HFF-Myc (cell line): ENCODE measurements around the gene PRDM16.

ENCODE experiments used
- DNase-seq: peaks from one replicate; pipeline ENCODE4 v3.0.0-alpha.2; 2011; ENCODE audit warnings: low read depth; ENCODE audit errors: extremely low read depth
- H3K4me3 ChIP-seq: replicated peaks from 2 replicates; pipeline ENCODE4 v1.5.1; 2011; ENCODE audit warnings: low read depth, mild to moderate bottlenecking, control low read depth, low read length
- TF ChIP-seq, protein P1 (sequence below): IDR thresholded peaks from 2 replicates; pipeline ENCODE4 v1.5.1; 2012; ENCODE audit warnings: mild to moderate bottlenecking, low read depth, low read length, control low read depth; ENCODE audit errors: missing control alignments

PRDM16 gene

GRCh38 chr1:3383679-3384078 is 314.7 kb downstream of the PRDM16 start:
- H3K4me3 ChIP-seq = no peak overlapping the region
- TF ChIP-seq, protein P1, sequence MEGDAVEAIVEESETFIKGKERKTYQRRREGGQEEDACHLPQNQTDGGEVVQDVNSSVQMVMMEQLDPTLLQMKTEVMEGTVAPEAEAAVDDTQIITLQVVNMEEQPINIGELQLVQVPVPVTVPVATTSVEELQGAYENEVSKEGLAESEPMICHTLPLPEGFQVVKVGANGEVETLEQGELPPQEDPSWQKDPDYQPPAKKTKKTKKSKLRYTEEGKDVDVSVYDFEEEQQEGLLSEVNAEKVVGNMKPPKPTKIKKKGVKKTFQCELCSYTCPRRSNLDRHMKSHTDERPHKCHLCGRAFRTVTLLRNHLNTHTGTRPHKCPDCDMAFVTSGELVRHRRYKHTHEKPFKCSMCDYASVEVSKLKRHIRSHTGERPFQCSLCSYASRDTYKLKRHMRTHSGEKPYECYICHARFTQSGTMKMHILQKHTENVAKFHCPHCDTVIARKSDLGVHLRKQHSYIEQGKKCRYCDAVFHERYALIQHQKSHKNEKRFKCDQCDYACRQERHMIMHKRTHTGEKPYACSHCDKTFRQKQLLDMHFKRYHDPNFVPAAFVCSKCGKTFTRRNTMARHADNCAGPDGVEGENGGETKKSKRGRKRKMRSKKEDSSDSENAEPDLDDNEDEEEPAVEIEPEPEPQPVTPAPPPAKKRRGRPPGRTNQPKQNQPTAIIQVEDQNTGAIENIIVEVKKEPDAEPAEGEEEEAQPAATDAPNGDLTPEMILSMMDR = no peak
- no peak for DNase-seq

DNA sequence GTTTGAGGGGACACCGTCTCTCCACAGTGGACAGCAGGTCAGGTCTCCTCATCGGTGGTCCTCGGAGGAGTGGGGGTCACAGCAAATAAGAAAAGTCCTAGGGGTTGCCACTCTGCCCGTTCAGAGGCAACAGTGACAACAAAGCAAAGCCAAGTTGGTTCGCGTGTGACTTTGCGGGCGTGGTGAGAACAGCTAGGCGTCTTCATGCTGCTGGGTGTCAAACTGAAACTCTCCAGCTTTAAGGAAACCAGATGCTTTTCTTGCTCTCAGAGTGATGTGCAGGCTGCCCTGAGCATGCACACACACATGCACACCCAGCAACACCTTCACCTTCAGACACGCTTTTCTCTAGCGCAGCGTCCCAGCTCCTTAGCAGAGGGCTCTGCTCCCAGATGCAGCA is 315.4 kb downstream of the PRDM16 start:
- TF ChIP-seq, protein P1 = no peak
- no peak for DNase-seq
- H3K4me3 ChIP-seq = no peak overlapping the region

GRCh38 chr1:3386205-3387002 is 317.4 kb downstream of the PRDM16 start:
- TF ChIP-seq, protein P1 = no peak
- no peak overlapping the region for H3K4me3 ChIP-seq
- no peak for DNase-seq

DNA sequence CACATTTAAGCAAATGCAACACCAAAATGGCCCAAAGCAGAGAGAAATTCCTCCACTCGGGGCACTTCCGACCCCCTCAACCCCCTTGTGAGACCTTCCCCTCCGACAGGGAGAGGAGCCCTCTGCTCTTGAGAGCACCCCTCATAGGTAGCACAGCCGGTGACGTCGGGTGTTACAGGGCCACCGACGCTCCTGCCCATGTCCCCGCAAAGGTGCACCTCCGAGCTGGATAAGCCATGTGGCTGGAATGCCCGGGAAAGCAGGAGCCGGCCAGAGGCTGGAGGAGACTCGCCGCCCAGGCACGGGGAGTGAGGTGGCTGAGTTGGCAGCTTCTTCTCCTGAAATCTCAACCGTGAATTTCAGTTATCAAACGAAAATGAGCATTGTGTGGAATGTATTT is 318.4 kb downstream of the PRDM16 start:
- H3K4me3 ChIP-seq = no peak overlapping the region
- TF ChIP-seq, protein P1 = no peak
- no peak for DNase-seq

GRCh38 chr1:3389093-3389833 is 320.3 kb downstream of the PRDM16 start:
- TF ChIP-seq, protein P1 = no peak
- no peak overlapping the region for H3K4me3 ChIP-seq
- DNase-seq = no peak

GRCh38 chr1:3390291-3390690 is 321.3 kb downstream of the PRDM16 start:
- TF ChIP-seq, protein P1 = no peak
- no peak overlapping the region for H3K4me3 ChIP-seq
- no peak for DNase-seq
